HG03045 (cell line): ENCODE measurements around the gene TRIP12.
"Not testable (repeated sequence)": the region's sequence is repeated elsewhere in the genome, so short reads cannot be mapped to it uniquely, and the experiment has no call there.

Source experiments
- ATAC-seq: cut with Tn5 transposase; IDR thresholded peaks from one replicate; pipeline ENCODE4 v1.9.1; 2021; ENCODE audit warnings: mild to moderate bottlenecking, moderate library complexity; ENCODE audit not compliant: unreplicated experiment

TRIP12 gene

GRCh38 chr2:229921101-229921891 lies 513 bp downstream of the TRIP12 start:
- ATAC-seq, result peak; percentile 27

DNA sequence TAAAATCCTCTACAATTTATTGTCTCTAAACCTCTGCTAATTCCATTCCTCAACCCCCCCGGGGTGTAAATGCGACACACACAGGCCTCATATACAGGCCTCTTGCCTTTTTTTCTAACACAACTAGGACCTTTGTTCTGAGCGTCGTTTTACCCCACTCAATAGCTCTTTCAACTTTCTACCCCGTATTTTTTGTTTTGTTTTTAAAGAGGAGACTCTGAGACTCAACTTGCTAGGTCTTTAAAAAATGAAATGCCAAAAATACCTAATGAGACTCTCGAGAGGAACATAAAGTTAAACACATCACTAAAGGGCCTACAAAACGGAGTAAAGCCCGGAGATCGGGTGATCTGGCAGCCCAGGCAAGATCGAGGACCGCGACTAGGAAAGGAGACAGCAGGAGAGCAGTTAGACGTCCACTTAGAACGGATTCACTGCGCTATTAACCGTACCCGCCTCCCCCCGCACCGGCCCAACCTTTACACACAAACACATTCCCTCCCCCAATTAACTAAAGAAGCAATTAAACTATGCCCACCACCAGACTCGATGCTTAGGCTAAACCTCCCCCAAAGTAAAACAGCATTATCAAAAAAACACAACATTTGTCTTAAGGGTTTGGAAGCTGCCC lies 1.7 kb downstream of the TRIP12 start:
- ATAC-seq, result no peak

DNA sequence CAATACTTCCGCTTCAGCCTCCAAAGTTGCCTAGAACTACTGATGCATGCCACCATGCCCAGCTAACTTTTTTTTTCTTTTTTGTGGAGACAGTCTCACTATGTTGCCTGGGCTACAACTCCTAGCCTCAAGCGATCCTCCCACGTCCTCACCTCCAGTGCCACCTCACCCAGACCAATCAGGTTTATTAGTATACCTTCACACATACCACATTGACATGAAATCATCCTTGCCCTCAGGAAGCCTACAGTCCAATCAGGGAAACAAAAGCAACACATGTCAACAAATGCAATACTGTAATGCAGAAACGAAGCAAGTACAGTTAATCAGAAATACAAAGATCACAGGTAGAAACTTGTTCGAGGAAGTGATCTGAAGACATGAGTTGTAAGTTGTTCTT lies 4.0 kb downstream of the TRIP12 start:
- no peak for ATAC-seq

GRCh38 chr2:229914171-229914570 lies 7.6 kb downstream of the TRIP12 start:
- ATAC-seq, result no peak

DNA sequence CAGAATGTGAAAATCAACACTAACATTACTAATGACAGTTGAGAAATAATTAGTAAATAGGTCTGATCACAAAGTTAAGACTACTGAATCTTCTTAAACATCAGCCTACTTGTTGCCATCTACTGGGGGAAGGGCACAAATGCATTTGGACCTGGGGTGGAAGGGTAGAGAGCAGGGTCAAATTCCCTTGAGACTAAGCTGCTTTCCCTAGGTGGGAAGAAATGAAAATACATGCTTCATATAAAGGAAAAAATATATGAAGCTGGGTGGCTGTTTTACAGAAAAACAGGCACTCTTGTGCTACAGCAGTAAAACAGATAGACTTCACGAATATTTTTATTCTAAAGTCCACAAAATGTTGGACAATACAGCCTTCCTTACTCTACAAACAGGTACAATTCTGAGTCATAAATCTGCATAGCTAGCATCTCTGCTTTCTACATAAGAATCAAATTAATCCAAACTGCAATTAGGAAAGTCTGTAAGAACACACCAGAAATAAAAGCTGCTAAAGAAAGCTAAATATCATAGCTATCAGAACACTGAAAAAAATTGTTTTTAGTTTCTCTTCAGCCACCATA lies 10.9 kb downstream of the TRIP12 start:
- ATAC-seq, result no peak

- no peak for ATAC-seq
Measured at GRCh38 chr2:229910147-229910831, 11.5 kb downstream of the TRIP12 start.

DNA sequence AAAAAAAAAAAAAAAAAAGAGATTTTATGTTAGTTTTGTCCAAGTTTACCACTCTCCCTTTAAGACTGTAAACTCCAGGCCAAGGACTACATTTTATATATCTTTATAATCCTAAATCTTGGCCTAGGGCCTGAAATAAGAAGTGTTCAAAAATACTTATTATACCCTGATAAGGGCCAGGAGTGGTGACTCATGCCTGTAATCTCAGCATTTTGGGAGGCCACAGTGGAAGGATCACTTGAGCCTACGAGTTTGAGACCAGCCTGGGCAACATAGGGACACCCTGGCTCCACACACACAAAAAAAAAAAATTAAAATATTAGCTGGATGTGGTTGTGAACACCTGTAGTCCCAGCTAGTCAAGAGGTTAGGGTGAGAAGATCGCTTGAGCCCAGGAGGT lies 12.7 kb downstream of the TRIP12 start:
- ATAC-seq, result no peak

- ATAC-seq, result no peak
Measured at GRCh38 chr2:229905601-229906000, 16.2 kb downstream of the TRIP12 start.

DNA sequence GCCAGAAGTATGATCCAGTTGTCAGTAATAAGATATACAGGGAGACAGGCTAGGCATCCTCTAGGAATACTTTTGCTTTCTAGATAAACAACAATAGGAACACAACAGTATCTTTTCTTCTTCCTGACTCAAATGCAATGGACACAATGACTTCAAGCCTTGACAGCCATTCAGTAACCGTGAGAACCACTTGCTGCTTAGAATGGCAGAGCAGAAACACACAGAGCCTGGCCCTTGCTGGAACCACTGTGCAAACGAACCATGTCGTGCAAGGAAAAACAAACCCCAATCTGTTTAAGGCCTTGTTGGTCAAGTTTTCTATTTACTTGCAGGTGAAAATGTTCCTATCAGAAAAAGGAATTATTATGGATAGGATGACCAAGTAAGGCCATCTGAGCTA lies 18.8 kb downstream of the TRIP12 start:
- ATAC-seq, result no peak

DNA sequence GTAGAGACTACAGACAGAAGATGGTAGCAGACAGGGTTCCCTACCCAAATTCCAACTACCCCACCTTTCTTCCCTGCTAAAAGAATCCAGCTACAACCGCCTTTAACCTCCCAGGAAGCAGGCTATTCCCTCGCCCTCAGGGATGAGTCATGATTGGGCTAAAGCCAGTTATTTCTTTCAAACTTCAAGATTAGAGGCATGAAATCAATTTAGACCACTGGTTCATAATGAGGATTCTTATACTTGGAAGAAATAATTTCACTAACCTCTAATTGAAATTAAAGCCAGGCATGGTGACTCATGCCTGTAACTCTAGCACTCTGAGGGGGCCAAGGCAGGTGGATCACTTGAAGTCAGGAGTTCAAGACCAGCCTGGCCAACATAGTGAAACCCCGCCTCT lies 20.0 kb downstream of the TRIP12 start:
- ATAC-seq, result no peak

- ATAC-seq, result not testable (repeated sequence)
Measured at GRCh38 chr2:229900514-229900913, 21.3 kb downstream of the TRIP12 start.

GRCh38 chr2:229900012-229900411 lies 21.8 kb downstream of the TRIP12 start:
- ATAC-seq, result peak; percentile 49

DNA sequence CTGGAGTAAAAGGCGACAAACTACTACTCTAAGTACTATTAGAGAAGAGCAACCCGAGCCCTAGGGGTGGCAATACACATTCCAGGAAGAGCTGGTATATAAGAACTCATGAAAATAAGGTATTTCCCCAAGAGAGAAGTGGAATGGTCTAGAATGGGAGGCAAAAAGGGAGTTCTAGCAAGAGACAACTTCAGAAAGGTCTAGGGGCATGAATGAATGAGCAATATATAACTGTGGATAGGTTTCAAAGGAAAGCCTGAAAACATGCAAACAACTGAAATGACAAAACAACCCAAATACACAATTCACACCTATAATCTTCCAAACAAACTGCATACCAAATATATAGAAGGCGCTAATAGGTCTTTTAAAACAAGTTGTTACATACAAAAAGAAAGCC lies 22.2 kb downstream of the TRIP12 start:
- no peak for ATAC-seq

GRCh38 chr2:229896857-229897256 lies 25.0 kb downstream of the TRIP12 start:
- no peak for ATAC-seq

GRCh38 chr2:229889023-229889422 lies 32.8 kb downstream of the TRIP12 start:
- ATAC-seq, result no peak

DNA sequence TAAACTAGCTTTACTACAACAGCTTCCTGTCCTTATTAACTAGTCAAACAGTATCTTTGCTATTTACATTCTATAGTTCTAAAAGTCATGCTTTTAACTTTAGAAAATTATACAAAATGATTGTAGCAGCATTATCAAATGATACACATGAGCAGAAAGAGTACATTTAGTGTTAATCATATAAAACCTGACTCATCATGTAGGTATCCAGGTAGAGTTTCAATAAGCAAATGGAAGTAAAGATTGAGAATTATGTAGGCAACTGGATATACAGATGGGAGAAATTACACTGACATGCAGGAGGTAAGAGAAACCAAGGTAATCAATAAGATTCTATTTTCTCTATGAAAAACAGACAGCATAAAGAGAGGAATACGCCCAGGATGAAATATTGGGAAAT lies 33.8 kb downstream of the TRIP12 start:
- no peak for ATAC-seq

DNA sequence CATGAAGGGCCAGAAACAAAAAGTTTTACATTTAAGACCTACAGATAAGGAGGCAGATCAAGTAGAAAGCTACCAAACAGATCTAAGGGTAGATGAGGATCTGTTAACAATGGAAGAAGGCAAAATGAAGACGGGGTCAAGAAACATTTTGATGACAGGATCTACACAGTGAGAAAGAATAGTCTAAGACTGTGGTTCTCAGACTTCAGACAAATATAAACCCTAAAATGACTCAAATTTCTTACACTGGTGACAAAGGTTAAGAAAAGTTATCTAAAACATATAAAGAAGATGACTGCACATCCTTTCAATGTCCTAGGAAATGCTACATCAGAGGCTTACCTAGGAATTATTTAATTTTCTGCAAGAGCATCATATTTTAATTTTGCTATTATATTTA lies 34.4 kb downstream of the TRIP12 start:
- no peak for ATAC-seq

DNA sequence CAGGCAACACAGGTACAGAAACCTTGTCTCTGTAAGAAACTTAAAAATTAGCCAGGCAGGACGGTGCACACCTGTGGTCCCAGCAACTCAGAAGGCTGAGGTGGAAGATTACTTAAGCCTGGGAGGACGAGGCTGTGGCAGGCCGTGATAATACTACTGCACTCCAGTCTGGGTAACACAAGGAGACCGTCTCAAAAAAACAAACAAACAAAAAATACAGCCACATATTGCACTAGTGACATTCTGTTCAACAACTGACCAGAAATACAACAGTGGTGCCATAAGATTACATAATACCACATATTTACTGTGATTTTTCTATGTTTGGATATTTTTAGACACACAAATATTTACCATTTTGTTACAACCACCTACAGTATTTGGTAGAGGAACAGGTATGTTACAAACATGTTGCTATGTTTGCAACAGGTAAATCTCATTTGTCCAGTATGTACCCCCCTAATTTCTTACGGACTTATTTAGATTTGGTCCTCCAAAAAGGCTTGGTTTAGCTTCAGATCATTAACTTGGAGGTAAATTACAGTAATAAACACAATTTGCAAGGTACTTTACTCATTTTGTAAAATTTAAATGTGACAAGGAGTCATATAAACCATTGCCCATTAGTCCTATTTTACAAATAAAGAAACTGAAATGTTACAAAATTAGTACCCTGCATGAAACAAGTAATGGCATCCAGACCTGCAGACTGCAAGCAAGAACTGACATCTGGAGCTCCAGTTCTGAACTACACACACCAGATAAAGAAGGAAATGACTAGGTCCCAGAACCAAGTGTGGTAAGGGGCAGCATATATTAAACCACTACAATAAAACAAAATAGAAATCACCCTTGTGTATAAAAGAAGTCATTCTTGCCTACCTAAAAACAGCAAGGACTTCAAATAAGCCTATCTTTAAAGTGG lies 36.8 kb downstream of the TRIP12 start:
- peak; percentile 76 for ATAC-seq

DNA sequence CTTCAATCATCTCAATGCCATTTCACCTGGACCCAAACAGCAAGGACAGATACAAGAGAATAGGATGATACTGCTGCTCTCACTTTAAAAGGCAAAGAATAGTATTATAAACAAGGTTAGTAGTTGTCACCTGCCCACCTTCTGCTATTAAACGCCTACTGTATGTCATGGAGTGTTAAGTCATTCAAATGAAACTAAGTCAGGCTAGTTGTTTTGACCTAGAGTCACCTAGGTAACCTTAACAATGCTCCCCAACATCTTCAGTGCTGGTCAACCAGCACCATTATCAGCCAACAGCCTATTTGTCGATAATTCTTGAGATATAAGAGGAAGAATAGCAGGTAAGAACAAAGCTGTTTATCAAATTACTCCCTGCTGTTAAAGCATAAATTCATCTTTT lies 39.2 kb downstream of the TRIP12 start:
- no peak for ATAC-seq

GRCh38 chr2:229880892-229881586 lies 40.8 kb downstream of the TRIP12 start:
- ATAC-seq, result no peak
